ENCODE results near the gene LRP1B. TPM values are rescaled to one million over a fixed set of nuclear protein-coding genes. Genes with fewer than 3 reads are reported as not detected.

LRP1B gene
- total RNA-seq, 1 donor from 2014 or later, result not detected

- DNase-seq (ENCODE audit: low spot score), result no peak
- no peaks in the 10 kb centered on the region for H3K27me3 Mint-ChIP-seq (ENCODE audit: low read depth)
- H3K36me3 Mint-ChIP-seq (ENCODE audit: low read depth), result no peaks in the 10 kb centered on the region
- intact Hi-C loops (cut with micrococcal nuclease), result no loop called here
- H3K9me3 Mint-ChIP-seq, result peaks cover 16% of the 10 kb centered on the region
- no peak overlapping the region for H3K4me3 Mint-ChIP-seq (ENCODE audit: low read depth)
- no peak overlapping the region for H3K27ac Mint-ChIP-seq
- no peaks in the 10 kb centered on the region for H3K4me1 Mint-ChIP-seq (ENCODE audit: low read depth)
Measured at GRCh38 chr2:141464995-141465394, 665.8 kb downstream of the LRP1B start.

- H3K36me3 Mint-ChIP-seq (ENCODE audit: low read depth), result no peaks in the 10 kb centered on the region
- DNase-seq (ENCODE audit: low spot score), result no peak
- peaks cover 32% of the 10 kb centered on the region for H3K9me3 Mint-ChIP-seq
- no peak overlapping the region for H3K27ac Mint-ChIP-seq
- no peaks in the 10 kb centered on the region for H3K4me1 Mint-ChIP-seq (ENCODE audit: low read depth)
- no peak overlapping the region for H3K4me3 Mint-ChIP-seq (ENCODE audit: low read depth)
- H3K27me3 Mint-ChIP-seq (ENCODE audit: low read depth), result no peaks in the 10 kb centered on the region
- intact Hi-C loops (cut with micrococcal nuclease), result no loop called here
Measured at GRCh38 chr2:141458351-141458750, 672.5 kb downstream of the LRP1B start.

GRCh38 chr2:141455877-141456276, 674.9 kb downstream of the LRP1B start:
- intact Hi-C loops (cut with micrococcal nuclease), result no loop called here
- Mint-ChIP-seq H3K4me1 (ENCODE audit: low read depth) (no peaks in the 10 kb centered on the region), H3K9me3 (peaks cover 30% of the 10 kb centered on the region), H3K27me3 (ENCODE audit: low read depth) (no peaks in the 10 kb centered on the region), H3K27ac (no peak overlapping the region), H3K4me3 (ENCODE audit: low read depth) (no peak overlapping the region), H3K36me3 (ENCODE audit: low read depth) (no peaks in the 10 kb centered on the region)
- no peak for DNase-seq (ENCODE audit: low spot score)

- Mint-ChIP-seq H3K27ac (no peak overlapping the region), H3K4me3 (ENCODE audit: low read depth) (no peak overlapping the region), H3K36me3 (ENCODE audit: low read depth) (no peaks in the 10 kb centered on the region), H3K27me3 (ENCODE audit: low read depth) (no peaks in the 10 kb centered on the region), H3K4me1 (ENCODE audit: low read depth) (no peaks in the 10 kb centered on the region), H3K9me3 (peaks cover 30% of the 10 kb centered on the region)
- no peak for DNase-seq (ENCODE audit: low spot score)
- intact Hi-C loops (cut with micrococcal nuclease), result no loop called here
Measured at GRCh38 chr2:141455211-141455826, 675.5 kb downstream of the LRP1B start.

- Mint-ChIP-seq H3K9me3 (peaks cover 16% of the 10 kb centered on the region), H3K27ac (no peak overlapping the region), H3K4me1 (ENCODE audit: low read depth) (no peaks in the 10 kb centered on the region), H3K4me3 (ENCODE audit: low read depth) (no peak overlapping the region), H3K36me3 (ENCODE audit: low read depth) (no peaks in the 10 kb centered on the region), H3K27me3 (ENCODE audit: low read depth) (no peaks in the 10 kb centered on the region)
- intact Hi-C loops (cut with micrococcal nuclease), result no loop called here
- no peak for DNase-seq (ENCODE audit: low spot score)
Measured at GRCh38 chr2:141440072-141440635, 690.7 kb downstream of the LRP1B start.

GRCh38 chr2:141439524-141439923, 691.3 kb downstream of the LRP1B start:
- Mint-ChIP-seq H3K4me3 (ENCODE audit: low read depth) (no peak overlapping the region), H3K27ac (no peak overlapping the region), H3K27me3 (ENCODE audit: low read depth) (no peaks in the 10 kb centered on the region), H3K9me3 (peaks cover 11% of the 10 kb centered on the region), H3K36me3 (ENCODE audit: low read depth) (no peaks in the 10 kb centered on the region), H3K4me1 (ENCODE audit: low read depth) (no peaks in the 10 kb centered on the region)
- DNase-seq (ENCODE audit: low spot score), result no peak
- intact Hi-C loops (cut with micrococcal nuclease), result no loop called here

GRCh38 chr2:141438536-141438935, 692.3 kb downstream of the LRP1B start:
- DNase-seq (ENCODE audit: low spot score), result no peak
- peaks cover 8% of the 10 kb centered on the region for H3K9me3 Mint-ChIP-seq
- intact Hi-C loops (cut with micrococcal nuclease), result no loop called here
- H3K27ac Mint-ChIP-seq, result no peak overlapping the region
- no peaks in the 10 kb centered on the region for H3K4me1 Mint-ChIP-seq (ENCODE audit: low read depth)
- no peak overlapping the region for H3K4me3 Mint-ChIP-seq (ENCODE audit: low read depth)
- H3K36me3 Mint-ChIP-seq (ENCODE audit: low read depth), result no peaks in the 10 kb centered on the region
- H3K27me3 Mint-ChIP-seq (ENCODE audit: low read depth), result no peaks in the 10 kb centered on the region

- Mint-ChIP-seq H3K4me3 (ENCODE audit: low read depth) (no peak overlapping the region), H3K36me3 (ENCODE audit: low read depth) (no peaks in the 10 kb centered on the region), H3K4me1 (ENCODE audit: low read depth) (no peaks in the 10 kb centered on the region), H3K9me3 (peaks cover 8% of the 10 kb centered on the region), H3K27ac (no peak overlapping the region), H3K27me3 (ENCODE audit: low read depth) (no peaks in the 10 kb centered on the region)
- intact Hi-C loops (cut with micrococcal nuclease), result no loop called here
- no peak for DNase-seq (ENCODE audit: low spot score)
Measured at GRCh38 chr2:141437521-141437920, 693.3 kb downstream of the LRP1B start.

- H3K4me1 Mint-ChIP-seq (ENCODE audit: low read depth), result no peaks in the 10 kb centered on the region
- no peaks in the 10 kb centered on the region for H3K27me3 Mint-ChIP-seq (ENCODE audit: low read depth)
- no peak overlapping the region for H3K27ac Mint-ChIP-seq
- no peak overlapping the region for H3K4me3 Mint-ChIP-seq (ENCODE audit: low read depth)
- intact Hi-C loops (cut with micrococcal nuclease), result no loop called here
- no peak for DNase-seq (ENCODE audit: low spot score)
- H3K9me3 Mint-ChIP-seq, result peaks cover 19% of the 10 kb centered on the region
- H3K36me3 Mint-ChIP-seq (ENCODE audit: low read depth), result no peaks in the 10 kb centered on the region
Measured at GRCh38 chr2:141423124-141423523, 707.7 kb downstream of the LRP1B start.

GRCh38 chr2:141417246-141417797, 713.5 kb downstream of the LRP1B start:
- H3K27ac Mint-ChIP-seq, result no peak overlapping the region
- H3K27me3 Mint-ChIP-seq (ENCODE audit: low read depth), result no peaks in the 10 kb centered on the region
- intact Hi-C loops (cut with micrococcal nuclease), result no loop called here
- no peaks in the 10 kb centered on the region for H3K36me3 Mint-ChIP-seq (ENCODE audit: low read depth)
- H3K4me3 Mint-ChIP-seq (ENCODE audit: low read depth), result no peak overlapping the region
- H3K9me3 Mint-ChIP-seq, result peaks cover 24% of the 10 kb centered on the region
- H3K4me1 Mint-ChIP-seq (ENCODE audit: low read depth), result no peaks in the 10 kb centered on the region
- no peak for DNase-seq (ENCODE audit: low spot score)

- intact Hi-C loops (cut with micrococcal nuclease), result no loop called here
- H3K4me1 Mint-ChIP-seq (ENCODE audit: low read depth), result no peaks in the 10 kb centered on the region
- peaks cover 19% of the 10 kb centered on the region for H3K9me3 Mint-ChIP-seq
- no peak for DNase-seq (ENCODE audit: low spot score)
- no peaks in the 10 kb centered on the region for H3K27me3 Mint-ChIP-seq (ENCODE audit: low read depth)
- H3K36me3 Mint-ChIP-seq (ENCODE audit: low read depth), result no peaks in the 10 kb centered on the region
- no peak overlapping the region for H3K27ac Mint-ChIP-seq
- H3K4me3 Mint-ChIP-seq (ENCODE audit: low read depth), result no peak overlapping the region
Measured at GRCh38 chr2:141411419-141411818, 719.4 kb downstream of the LRP1B start.

- Mint-ChIP-seq H3K4me1 (ENCODE audit: low read depth) (no peaks in the 10 kb centered on the region), H3K27me3 (ENCODE audit: low read depth) (no peaks in the 10 kb centered on the region), H3K27ac (no peak overlapping the region), H3K4me3 (ENCODE audit: low read depth) (no peak overlapping the region), H3K9me3 (peaks cover 5% of the 10 kb centered on the region), H3K36me3 (ENCODE audit: low read depth) (no peaks in the 10 kb centered on the region)
- intact Hi-C loops (cut with micrococcal nuclease), result no loop called here
- DNase-seq (ENCODE audit: low spot score), result no peak
Measured at GRCh38 chr2:141399270-141399669, 731.5 kb downstream of the LRP1B start.

- H3K4me3 Mint-ChIP-seq (ENCODE audit: low read depth), result no peak overlapping the region
- H3K4me1 Mint-ChIP-seq (ENCODE audit: low read depth), result no peaks in the 10 kb centered on the region
- DNase-seq (ENCODE audit: low spot score), result no peak
- intact Hi-C loops (cut with micrococcal nuclease), result no loop called here
- H3K9me3 Mint-ChIP-seq, result peaks cover 22% of the 10 kb centered on the region
- no peaks in the 10 kb centered on the region for H3K27me3 Mint-ChIP-seq (ENCODE audit: low read depth)
- no peak overlapping the region for H3K27ac Mint-ChIP-seq
- no peaks in the 10 kb centered on the region for H3K36me3 Mint-ChIP-seq (ENCODE audit: low read depth)
Measured at GRCh38 chr2:141393214-141393545, 737.6 kb downstream of the LRP1B start.
